Neural cell (in vitro differentiated cells): ENCODE results near the gene PLCL1. TPM values are rescaled to one million over a fixed set of nuclear protein-coding genes. Genes with fewer than 3 reads are reported as not detected.

Experiments
- H2AFZ ChIP-seq: fragments of 200-600, 300-800 bp; sonication (generic), shearing (Covaris generic); 2 replicates; pipeline ENCODE4 v1.6.0; 2014; ENCODE audit warnings: low read depth, mild to moderate bottlenecking, antibody characterized with exemption, low read length, moderate library complexity
- H3F3A ChIP-seq: fragments of 200-600 bp; shearing (Covaris generic); 2 replicates; pipeline ENCODE4 v1.6.1; 2016; ENCODE audit warnings: mild to moderate bottlenecking, moderate library complexity, mixed read lengths, antibody characterized with exemption, low read length; ENCODE audit not compliant: insufficient read depth, poor library complexity, severe bottlenecking
- H3K27ac ChIP-seq: fragments of 200-600, 300-800 bp; sonication (generic), shearing (Covaris generic); 2 replicates; pipeline ENCODE4 v1.5.1; 2014; ENCODE audit warnings: mild to moderate bottlenecking, low read length, moderate library complexity
- H3K27me3 ChIP-seq: fragments of 300-800, 200-600 bp; sonication (generic), shearing (Covaris generic); 2 replicates; pipeline ENCODE4 v1.6.0; 2014; ENCODE audit warnings: mild to moderate bottlenecking, low read depth, low read length, moderate library complexity; ENCODE audit not compliant: insufficient read depth
- H3K36me3 ChIP-seq: fragments of 300-800, 200-600 bp; sonication (generic), shearing (Covaris generic); 2 replicates; pipeline ENCODE4 v1.5.1; 2014; ENCODE audit warnings: mild to moderate bottlenecking, antibody characterized with exemption, low read length, moderate library complexity; ENCODE audit not compliant: insufficient read depth
- H3K4me2 ChIP-seq: fragments of 300-800, 200-600 bp; sonication (generic), shearing (Covaris generic); 2 replicates; pipeline ENCODE4 v1.6.0; 2014; ENCODE audit warnings: mild to moderate bottlenecking, low read length
- H3K4me3 ChIP-seq: fragments of 300-800, 200-600 bp; sonication (generic), shearing (Covaris generic); 2 replicates; pipeline ENCODE4 v1.5.1; 2014; ENCODE audit warnings: mild to moderate bottlenecking, low read length, moderate library complexity
- H3K79me2 ChIP-seq: fragments of 200-600 bp; shearing (Covaris generic); replicated peaks from 2 replicates; pipeline ENCODE4 v1.6.0; 2014; ENCODE audit warnings: mild to moderate bottlenecking, low read length, moderate library complexity; ENCODE audit not compliant: insufficient read depth
- H3K9ac ChIP-seq: fragments of 300-800, 200-600 bp; sonication (generic), shearing (Covaris generic); 2 replicates; pipeline ENCODE4 v1.6.1; 2016; ENCODE audit warnings: mild to moderate bottlenecking, low read length, mixed read lengths
- H3K9me2 ChIP-seq: fragments of 200-600 bp; shearing (Covaris generic); 2 replicates; pipeline ENCODE4 v1.6.1; 2016; ENCODE audit warnings: mild to moderate bottlenecking, low read length, mixed read lengths; ENCODE audit not compliant: insufficient read depth
- H3K9me3 ChIP-seq: fragments of 200-600, 300-800 bp; sonication (generic), shearing (Covaris generic); 2 replicates; pipeline ENCODE4 v1.6.1; 2016; ENCODE audit warnings: mild to moderate bottlenecking, mixed run types, low read length, moderate library complexity, mixed read lengths
- H4K20me1 ChIP-seq: fragments of 200-600 bp; shearing (Covaris generic); 2 replicates; pipeline ENCODE4 v1.6.1; 2016; ENCODE audit warnings: mild to moderate bottlenecking, mixed run types; ENCODE audit not compliant: insufficient read depth
- EP300 ChIP-seq: fragments of 450-650 bp; conservative IDR thresholded peaks from 2 replicates; pipeline ENCODE4 v1.6.1; 2014; ENCODE audit warnings: antibody characterized with exemption, mild to moderate bottlenecking, moderate library complexity; ENCODE audit not compliant: poor library complexity, severe bottlenecking
- EZH2 ChIP-seq: fragments of 200-600, 300-800 bp; shearing (Covaris generic), sonication (generic); IDR thresholded peaks from 2 replicates; pipeline ENCODE4 v1.6.1; 2014; ENCODE audit warnings: antibody characterized with exemption, low read length, borderline replicate concordance, mild to moderate bottlenecking; ENCODE audit not compliant: insufficient read depth, poor library complexity, severe bottlenecking
- MXI1 ChIP-seq: fragments of 450-650 bp; conservative IDR thresholded peaks from 2 replicates; pipeline ENCODE4 v1.6.1; 2014; ENCODE audit warnings: antibody characterized with exemption, mild to moderate bottlenecking; ENCODE audit not compliant: poor library complexity, severe bottlenecking
- POLR2AphosphoS5 ChIP-seq: IDR thresholded peaks from 2 replicates; pipeline ENCODE4 v1.6.1; 2012
- RAD21 ChIP-seq: fragments of 450-650 bp; conservative IDR thresholded peaks from 2 replicates; pipeline ENCODE4 v1.6.1; 2014; ENCODE audit warnings: antibody characterized with exemption, mild to moderate bottlenecking, moderate library complexity
- SMC3 ChIP-seq: fragments of 450-650 bp; conservative IDR thresholded peaks from 2 replicates; pipeline ENCODE4 v1.6.1; 2014; ENCODE audit warnings: antibody characterized with exemption, mild to moderate bottlenecking, moderate library complexity; ENCODE audit not compliant: poor library complexity
- TAF1 ChIP-seq: IDR thresholded peaks from 2 replicates; pipeline ENCODE4 v1.6.1; 2012; ENCODE audit warnings: low read depth
- polyA plus RNA-seq: library from polyadenylated mRNA; depleted of rRNA; stranded (reverse); fragments of >200 nt; gene quantifications from 2 replicates; pipeline ENCODE4 v1.2.3, GENCODE V29; 2014
- TF ChIP-seq, protein P1 (sequence below): fragments of 450-650 bp; IDR thresholded peaks from 2 replicates; pipeline ENCODE4 v1.5.1; 2014; ENCODE audit warnings: antibody characterized with exemption, mild to moderate bottlenecking, moderate library complexity; ENCODE audit not compliant: poor library complexity, severe bottlenecking
- TF ChIP-seq, protein P2 (sequence below): IDR thresholded peaks from 2 replicates; pipeline ENCODE4 v1.6.1; 2012; ENCODE audit warnings: borderline replicate concordance

Gene PLCL1
- polyA plus RNA-seq, 1 donor from 2014 or later = 6.8 TPM

- no peak overlapping the region for H3K4me3 ChIP-seq
- no peak overlapping the region for H2AFZ ChIP-seq
- H3K36me3 ChIP-seq = no peaks in the 10 kb centered on the region
- TF ChIP-seq, protein P1, sequence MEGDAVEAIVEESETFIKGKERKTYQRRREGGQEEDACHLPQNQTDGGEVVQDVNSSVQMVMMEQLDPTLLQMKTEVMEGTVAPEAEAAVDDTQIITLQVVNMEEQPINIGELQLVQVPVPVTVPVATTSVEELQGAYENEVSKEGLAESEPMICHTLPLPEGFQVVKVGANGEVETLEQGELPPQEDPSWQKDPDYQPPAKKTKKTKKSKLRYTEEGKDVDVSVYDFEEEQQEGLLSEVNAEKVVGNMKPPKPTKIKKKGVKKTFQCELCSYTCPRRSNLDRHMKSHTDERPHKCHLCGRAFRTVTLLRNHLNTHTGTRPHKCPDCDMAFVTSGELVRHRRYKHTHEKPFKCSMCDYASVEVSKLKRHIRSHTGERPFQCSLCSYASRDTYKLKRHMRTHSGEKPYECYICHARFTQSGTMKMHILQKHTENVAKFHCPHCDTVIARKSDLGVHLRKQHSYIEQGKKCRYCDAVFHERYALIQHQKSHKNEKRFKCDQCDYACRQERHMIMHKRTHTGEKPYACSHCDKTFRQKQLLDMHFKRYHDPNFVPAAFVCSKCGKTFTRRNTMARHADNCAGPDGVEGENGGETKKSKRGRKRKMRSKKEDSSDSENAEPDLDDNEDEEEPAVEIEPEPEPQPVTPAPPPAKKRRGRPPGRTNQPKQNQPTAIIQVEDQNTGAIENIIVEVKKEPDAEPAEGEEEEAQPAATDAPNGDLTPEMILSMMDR = no peak
- no peak for TF ChIP-seq EP300
- no peak for TF ChIP-seq RAD21
- TF ChIP-seq, protein P2, sequence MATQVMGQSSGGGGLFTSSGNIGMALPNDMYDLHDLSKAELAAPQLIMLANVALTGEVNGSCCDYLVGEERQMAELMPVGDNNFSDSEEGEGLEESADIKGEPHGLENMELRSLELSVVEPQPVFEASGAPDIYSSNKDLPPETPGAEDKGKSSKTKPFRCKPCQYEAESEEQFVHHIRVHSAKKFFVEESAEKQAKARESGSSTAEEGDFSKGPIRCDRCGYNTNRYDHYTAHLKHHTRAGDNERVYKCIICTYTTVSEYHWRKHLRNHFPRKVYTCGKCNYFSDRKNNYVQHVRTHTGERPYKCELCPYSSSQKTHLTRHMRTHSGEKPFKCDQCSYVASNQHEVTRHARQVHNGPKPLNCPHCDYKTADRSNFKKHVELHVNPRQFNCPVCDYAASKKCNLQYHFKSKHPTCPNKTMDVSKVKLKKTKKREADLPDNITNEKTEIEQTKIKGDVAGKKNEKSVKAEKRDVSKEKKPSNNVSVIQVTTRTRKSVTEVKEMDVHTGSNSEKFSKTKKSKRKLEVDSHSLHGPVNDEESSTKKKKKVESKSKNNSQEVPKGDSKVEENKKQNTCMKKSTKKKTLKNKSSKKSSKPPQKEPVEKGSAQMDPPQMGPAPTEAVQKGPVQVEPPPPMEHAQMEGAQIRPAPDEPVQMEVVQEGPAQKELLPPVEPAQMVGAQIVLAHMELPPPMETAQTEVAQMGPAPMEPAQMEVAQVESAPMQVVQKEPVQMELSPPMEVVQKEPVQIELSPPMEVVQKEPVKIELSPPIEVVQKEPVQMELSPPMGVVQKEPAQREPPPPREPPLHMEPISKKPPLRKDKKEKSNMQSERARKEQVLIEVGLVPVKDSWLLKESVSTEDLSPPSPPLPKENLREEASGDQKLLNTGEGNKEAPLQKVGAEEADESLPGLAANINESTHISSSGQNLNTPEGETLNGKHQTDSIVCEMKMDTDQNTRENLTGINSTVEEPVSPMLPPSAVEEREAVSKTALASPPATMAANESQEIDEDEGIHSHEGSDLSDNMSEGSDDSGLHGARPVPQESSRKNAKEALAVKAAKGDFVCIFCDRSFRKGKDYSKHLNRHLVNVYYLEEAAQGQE = no peak
- no peaks in the 10 kb centered on the region for H3F3A ChIP-seq
- H3K9ac ChIP-seq = no peak overlapping the region
- no peaks in the 10 kb centered on the region for H3K9me3 ChIP-seq
- no peaks in the 10 kb centered on the region for H3K79me2 ChIP-seq
- no peak overlapping the region for H3K27ac ChIP-seq
- H3K27me3 ChIP-seq = no peaks in the 10 kb centered on the region
- H3K4me2 ChIP-seq = no peak overlapping the region
- no peaks in the 10 kb centered on the region for H4K20me1 ChIP-seq
- no peaks in the 10 kb centered on the region for H3K9me2 ChIP-seq
Measured at GRCh38 chr2:197993830-197994229, 189.4 kb downstream of the PLCL1 start.

DNA sequence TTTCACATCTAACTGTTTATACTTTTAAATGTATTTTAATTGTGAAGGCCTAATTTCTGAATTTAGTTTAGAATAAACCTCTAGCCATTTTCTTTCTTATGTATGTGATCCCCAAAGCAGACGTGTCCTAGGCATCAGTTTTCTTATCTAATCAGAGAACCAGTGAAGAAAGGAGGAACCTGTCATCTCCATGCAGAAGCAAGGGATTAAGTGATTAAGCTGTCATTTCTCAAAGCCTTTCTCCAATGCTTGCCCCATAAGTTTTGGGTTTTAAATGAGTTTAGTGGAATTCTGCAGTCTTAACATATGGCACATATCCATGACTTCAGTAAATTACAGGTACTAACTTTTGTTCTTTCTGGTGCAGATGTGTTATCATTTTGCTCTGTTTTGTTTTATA, 190.4 kb downstream of the PLCL1 start:
- no peak overlapping the region for H3K4me2 ChIP-seq
- no peak for TF ChIP-seq EZH2
- TF ChIP-seq POLR2AphosphoS5 = no peak
- TF ChIP-seq TAF1 = no peak
- TF ChIP-seq, protein P1 = no peak
- TF ChIP-seq MXI1 = no peak
- TF ChIP-seq, protein P2 = no peak
- no peak for TF ChIP-seq EP300
- TF ChIP-seq SMC3 = no peak
- TF ChIP-seq RAD21 = no peak
- H3K79me2 ChIP-seq = no peaks in the 10 kb centered on the region
- no peaks in the 10 kb centered on the region for H3K27me3 ChIP-seq
- no peak overlapping the region for H3K27ac ChIP-seq
- no peaks in the 10 kb centered on the region for H3K9me2 ChIP-seq
- H3K9ac ChIP-seq = no peak overlapping the region
- H3K4me3 ChIP-seq = no peak overlapping the region
- H2AFZ ChIP-seq = no peak overlapping the region
- no peaks in the 10 kb centered on the region for H3K9me3 ChIP-seq
- H4K20me1 ChIP-seq = no peaks in the 10 kb centered on the region
- H3F3A ChIP-seq = no peaks in the 10 kb centered on the region
- H3K36me3 ChIP-seq = no peaks in the 10 kb centered on the region
